GM23248 (cell line): ENCODE measurements around the gene UNC119B. TPM values are rescaled to one million over a fixed set of nuclear protein-coding genes. Genes with fewer than 3 reads are reported as not detected.

Source experiments
- DNase-seq: peaks from one replicate; pipeline ENCODE4 v3.0.0-alpha.2; 2015
- H2AFZ ChIP-seq: fragments of 200-600 bp; sonication (generic); 2 replicates; pipeline ENCODE4 v1.6.1; 2016; ENCODE audit warnings: antibody characterized with exemption
- H3F3A ChIP-seq: fragments of 200-600 bp; sonication (generic); 2 replicates; pipeline ENCODE4 v1.6.1; 2016; ENCODE audit warnings: mild to moderate bottlenecking, antibody characterized with exemption, mixed run types; ENCODE audit not compliant: insufficient read depth
- H3K27ac ChIP-seq: fragments of 200-600 bp; sonication (generic); 2 replicates; pipeline ENCODE4 v1.5.1; 2016; ENCODE audit warnings: mild to moderate bottlenecking
- H3K27me3 ChIP-seq: fragments of 200-600 bp; sonication (generic); replicated peaks from 2 replicates; pipeline ENCODE4 v1.6.1; 2016; ENCODE audit warnings: mild to moderate bottlenecking; ENCODE audit not compliant: insufficient read depth
- H3K36me3 ChIP-seq: fragments of 200-600 bp; sonication (generic); 2 replicates; pipeline ENCODE4 v1.6.1; 2016; ENCODE audit warnings: low read depth, mild to moderate bottlenecking
- H3K4me1 ChIP-seq: fragments of 200-600 bp; sonication (generic); 2 replicates; pipeline ENCODE4 v1.6.1; 2016; ENCODE audit warnings: mild to moderate bottlenecking; ENCODE audit not compliant: insufficient read depth
- H3K4me2 ChIP-seq: fragments of 200-600 bp; sonication (generic); one replicate; pipeline ENCODE4 v1.6.1; 2016; ENCODE audit warnings: mild to moderate bottlenecking; ENCODE audit not compliant: unreplicated experiment
- H3K4me3 ChIP-seq: fragments of 200-600 bp; sonication (generic); 2 replicates; pipeline ENCODE4 v1.5.1; 2016; ENCODE audit warnings: mild to moderate bottlenecking
- H3K79me2 ChIP-seq: fragments of 200-600 bp; sonication (generic); 2 replicates; pipeline ENCODE4 v1.6.1; 2016; ENCODE audit warnings: mild to moderate bottlenecking; ENCODE audit not compliant: insufficient read depth
- H3K9ac ChIP-seq: fragments of 200-600 bp; sonication (generic); 2 replicates; pipeline ENCODE4 v1.6.1; 2016; ENCODE audit warnings: mild to moderate bottlenecking
- H3K9me2 ChIP-seq: fragments of 200-600 bp; sonication (generic); 2 replicates; pipeline ENCODE4 v1.6.1; 2016; ENCODE audit warnings: mixed run types, mild to moderate bottlenecking, moderate library complexity; ENCODE audit not compliant: insufficient read depth
- H3K9me3 ChIP-seq: fragments of 200-600 bp; sonication (generic); one replicate; pipeline ENCODE4 v1.6.1; 2017; ENCODE audit warnings: low read depth
- H4K20me1 ChIP-seq: fragments of 200-600 bp; sonication (generic); 2 replicates; pipeline ENCODE4 v1.6.0; 2016; ENCODE audit not compliant: insufficient read depth
- EZH2 ChIP-seq: fragments of 200-600 bp; sonication (generic); IDR thresholded peaks from 2 replicates; pipeline ENCODE4 v1.6.1; 2018; ENCODE audit warnings: antibody characterized with exemption, mild to moderate bottlenecking; ENCODE audit not compliant: insufficient read depth, poor library complexity, severe bottlenecking
- EZH2phosphoT487 ChIP-seq: fragments of 200-600 bp; sonication (generic); IDR thresholded peaks from 2 replicates; pipeline ENCODE4 v1.6.1; 2018; ENCODE audit warnings: antibody characterized with exemption, moderate library complexity, mild to moderate bottlenecking, low read depth; ENCODE audit not compliant: insufficient read depth
- WGBS, 2 experiments: methylation state at CpG; one replicate each; pipeline ENCODE4 v1.1.6; 2015 to 2017; ENCODE audit warnings: low lambda C conversion rate in 2 of 2, low coverage in 1 of 2; ENCODE audit errors: missing lambda C conversion rate in 2 of 2; 5-methylcytosine and 5-hydroxymethylcytosine counted together
- in situ Hi-C: fragments of 300-500 bp; cut with MboI; formaldehyde crosslinking; loops from 2 replicates; pipeline ENCODE4 v1.15.0; 2020
- polyA plus RNA-seq: library from polyadenylated mRNA; unstranded; fragments of >200 nt; fragmentation: Nextera tagmentation; extraction: Ambion mirVana; gene quantifications from 2 replicates; pipeline ENCODE4 v1.2.1, GENCODE V29; 2016
- total RNA-seq: library from RNA; depleted of rRNA; stranded (reverse); fragments of >200 nt; shearing (Covaris generic); gene quantifications from 2 replicates; pipeline ENCODE4 v1.2.3, GENCODE V29; 2014

The UNC119B gene
- total and polyA plus RNA-seq, 2 experiments from 2014 or later, result 7.6 to 22.4 TPM

DNA sequence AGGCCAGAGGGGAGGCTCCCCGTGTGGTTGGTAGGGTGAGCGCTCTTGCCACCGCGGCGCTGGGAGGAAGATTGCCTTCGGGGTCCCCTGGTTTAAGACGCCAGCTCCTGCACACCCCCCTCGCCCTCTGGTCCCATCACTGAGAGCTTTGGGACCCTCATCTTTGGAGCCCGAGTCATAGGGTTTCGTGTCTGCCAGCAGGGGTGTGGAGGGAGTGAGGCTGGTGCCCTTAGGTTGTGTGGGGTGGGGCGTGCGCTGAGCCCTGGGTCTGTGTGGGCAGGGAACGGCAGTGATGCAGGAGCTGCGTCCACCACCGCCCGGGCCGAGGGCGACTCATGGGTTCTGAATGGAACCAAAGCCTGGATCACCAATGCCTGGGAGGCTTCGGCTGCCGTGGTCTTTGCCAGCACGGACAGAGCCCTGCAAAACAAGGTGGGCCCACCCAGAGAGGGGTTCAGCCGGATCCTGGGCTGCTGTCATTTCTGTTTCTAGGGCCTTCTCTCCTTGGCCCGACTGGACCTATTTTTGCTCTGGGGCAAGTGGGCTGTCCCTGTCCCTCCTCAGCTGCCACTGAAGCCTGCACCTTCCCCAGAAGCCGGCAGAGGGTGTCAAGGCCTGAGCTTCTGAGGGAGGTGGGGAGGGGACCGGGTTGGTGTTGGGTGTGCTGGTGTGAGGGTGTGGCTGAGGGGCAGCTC lies 27.4 kb downstream of the UNC119B start:
- H2AFZ ChIP-seq, result no peak overlapping the region
- 89 to 92% methylated on average over 24 to 25 of the region's 25 CpGs for WGBS, 2 experiments
- no peaks in the 10 kb centered on the region for H3K27me3 ChIP-seq
- no peaks in the 10 kb centered on the region for H3K9me2 ChIP-seq
- in situ Hi-C loops, result no loop called here
- no peaks in the 10 kb centered on the region for H3F3A ChIP-seq
- no peak overlapping the region for H3K4me3 ChIP-seq
- H3K79me2 ChIP-seq, result no peaks in the 10 kb centered on the region
- H3K36me3 ChIP-seq, result no peaks in the 10 kb centered on the region
- no peak overlapping the region for H3K27ac ChIP-seq
- H3K9ac ChIP-seq, result no peak overlapping the region
- TF ChIP-seq EZH2, result no peak
- no peak for TF ChIP-seq EZH2phosphoT487
- no peak for DNase-seq
- H3K9me3 ChIP-seq, result no peaks in the 10 kb centered on the region
- no peaks in the 10 kb centered on the region for H3K4me1 ChIP-seq
- H3K4me2 ChIP-seq, result no peak overlapping the region
- H4K20me1 ChIP-seq, result no peaks in the 10 kb centered on the region

DNA sequence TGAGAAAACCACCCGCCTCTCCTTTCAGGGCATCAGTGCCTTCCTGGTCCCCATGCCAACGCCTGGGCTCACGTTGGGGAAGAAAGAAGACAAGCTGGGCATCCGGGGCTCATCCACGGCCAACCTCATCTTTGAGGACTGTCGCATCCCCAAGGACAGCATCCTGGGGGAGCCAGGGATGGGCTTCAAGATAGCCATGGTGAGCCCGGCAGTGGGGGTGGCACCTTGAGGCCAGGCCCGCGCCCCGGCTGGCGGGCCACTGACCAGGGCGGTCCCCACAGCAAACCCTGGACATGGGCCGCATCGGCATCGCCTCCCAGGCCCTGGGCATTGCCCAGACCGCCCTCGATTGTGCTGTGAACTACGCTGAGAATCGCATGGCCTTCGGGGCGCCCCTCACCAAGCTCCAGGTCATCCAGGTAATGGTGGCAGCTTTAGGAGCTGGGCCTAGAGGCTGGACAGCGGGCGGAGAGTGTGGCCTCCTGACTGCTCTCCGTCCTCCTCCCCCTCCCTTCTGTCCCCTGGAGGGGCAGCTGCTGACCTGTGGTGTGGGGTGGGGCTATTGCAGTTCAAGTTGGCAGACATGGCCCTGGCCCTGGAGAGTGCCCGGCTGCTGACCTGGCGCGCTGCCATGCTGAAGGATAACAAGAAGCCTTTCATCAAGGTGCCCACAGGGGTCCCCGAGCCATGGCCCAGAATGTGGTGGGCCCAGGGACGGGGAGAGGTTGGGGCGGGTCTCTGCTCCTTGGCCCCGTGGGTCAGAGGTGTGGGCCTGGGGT lies 28.2 kb downstream of the UNC119B start:
- Histone ChIP-seq H3F3A (no peaks in the 10 kb centered on the region), H3K4me1 (no peaks in the 10 kb centered on the region), H3K4me2 (no peak overlapping the region), H3K27me3 (no peaks in the 10 kb centered on the region), H3K9me3 (no peaks in the 10 kb centered on the region), H2AFZ (no peak overlapping the region), H3K9ac (no peak overlapping the region), H3K9me2 (no peaks in the 10 kb centered on the region), H3K4me3 (no peak overlapping the region), H3K36me3 (no peaks in the 10 kb centered on the region), H3K27ac (no peak overlapping the region), H3K79me2 (no peaks in the 10 kb centered on the region), H4K20me1 (no peaks in the 10 kb centered on the region)
- no peak for TF ChIP-seq EZH2phosphoT487
- TF ChIP-seq EZH2, result no peak
- 90 to 92% methylated on average over 30 to 31 of the region's 31 CpGs for WGBS, 2 experiments
- DNase-seq, result no peak
- in situ Hi-C loops, result no loop called here

DNA sequence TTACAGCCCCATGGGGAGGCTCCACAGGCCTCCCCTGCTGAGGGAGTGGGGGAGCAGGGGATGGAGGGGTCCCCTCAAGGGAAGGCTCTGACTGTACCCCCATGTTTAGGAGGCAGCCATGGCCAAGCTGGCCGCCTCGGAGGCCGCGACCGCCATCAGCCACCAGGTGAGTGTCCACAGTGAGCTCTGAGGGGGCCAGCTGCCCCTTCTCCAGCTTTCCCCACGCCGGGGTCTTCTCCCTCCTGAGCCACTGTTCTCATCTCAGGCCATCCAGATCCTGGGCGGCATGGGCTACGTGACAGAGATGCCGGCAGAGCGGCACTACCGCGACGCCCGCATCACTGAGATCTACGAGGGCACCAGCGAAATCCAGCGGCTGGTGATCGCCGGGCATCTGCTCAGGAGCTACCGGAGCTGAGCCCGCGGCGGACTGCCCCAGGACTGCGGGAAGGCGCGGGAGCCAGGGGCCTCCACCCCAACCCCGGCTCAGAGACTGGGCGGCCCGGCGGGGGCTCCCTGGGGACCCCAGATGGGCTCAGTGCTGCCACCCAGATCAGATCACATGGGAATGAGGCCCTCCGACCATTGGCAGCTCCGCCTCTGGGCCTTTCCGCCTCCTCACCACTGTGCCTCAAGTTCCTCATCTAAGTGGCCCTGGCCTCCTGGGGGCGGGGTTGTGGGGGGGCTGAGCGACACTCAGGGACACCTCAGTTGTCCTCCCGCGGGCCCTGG lies 28.9 kb downstream of the UNC119B start:
- H3K79me2 ChIP-seq, result no peaks in the 10 kb centered on the region
- H3K4me2 ChIP-seq, result no peak overlapping the region
- in situ Hi-C loops, result no loop called here
- no peak overlapping the region for H3K9ac ChIP-seq
- no peak overlapping the region for H2AFZ ChIP-seq
- no peaks in the 10 kb centered on the region for H4K20me1 ChIP-seq
- no peaks in the 10 kb centered on the region for H3K36me3 ChIP-seq
- H3K4me1 ChIP-seq, result no peaks in the 10 kb centered on the region
- 89 to 94% methylated on average over 28 to 38 of the region's 38 CpGs for WGBS, 2 experiments
- no peaks in the 10 kb centered on the region for H3K27me3 ChIP-seq
- no peaks in the 10 kb centered on the region for H3K9me2 ChIP-seq
- no peak for DNase-seq
- no peaks in the 10 kb centered on the region for H3F3A ChIP-seq
- H3K4me3 ChIP-seq, result no peak overlapping the region
- no peak for TF ChIP-seq EZH2
- TF ChIP-seq EZH2phosphoT487, result no peak
- H3K9me3 ChIP-seq, result no peaks in the 10 kb centered on the region
- H3K27ac ChIP-seq, result no peak overlapping the region

DNA sequence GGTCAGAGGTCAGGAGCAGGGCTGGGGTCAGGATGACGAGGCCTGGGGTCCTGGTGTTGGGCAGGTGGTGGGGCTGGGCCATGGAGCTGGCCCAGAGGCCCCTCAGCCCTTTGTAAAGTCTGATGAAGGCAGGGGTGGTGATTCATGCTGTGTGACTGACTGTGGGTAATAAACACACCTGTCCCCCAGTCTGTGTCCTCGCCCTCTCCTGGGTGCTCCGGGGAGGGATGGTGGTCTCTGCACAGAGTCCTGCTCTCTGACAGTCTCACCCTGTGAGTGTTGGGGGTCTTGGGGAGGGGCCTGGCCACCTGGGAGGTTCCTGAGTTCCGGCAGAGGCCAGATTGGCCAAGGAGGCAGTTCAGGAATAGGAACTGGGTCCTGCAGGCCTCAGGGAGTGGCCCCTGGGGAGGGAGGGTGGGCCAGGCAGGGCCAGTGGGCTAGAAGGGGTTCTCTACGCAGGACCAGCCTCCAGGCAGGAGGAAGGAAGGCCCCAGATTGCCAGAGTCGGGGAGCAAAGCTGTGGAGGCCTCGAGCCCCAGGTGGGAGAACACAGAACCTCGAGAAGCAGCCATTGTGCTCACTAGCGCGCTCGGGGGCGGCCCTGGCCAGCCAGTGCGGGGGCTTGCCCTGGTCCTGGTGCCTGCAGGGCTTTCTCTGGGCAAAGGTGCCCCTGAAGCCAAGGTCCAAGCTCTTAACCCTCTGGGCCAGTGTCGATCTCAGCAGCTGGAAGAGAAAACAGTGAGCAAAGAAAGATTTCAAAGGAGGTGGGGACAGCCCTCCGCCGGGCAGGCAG lies 29.8 kb downstream of the UNC119B start:
- H3K27ac ChIP-seq, result no peak overlapping the region
- no peaks in the 10 kb centered on the region for H3F3A ChIP-seq
- H2AFZ ChIP-seq, result no peak overlapping the region
- no peak overlapping the region for H3K4me2 ChIP-seq
- no peak overlapping the region for H3K9ac ChIP-seq
- no peak for TF ChIP-seq EZH2phosphoT487
- no peaks in the 10 kb centered on the region for H3K36me3 ChIP-seq
- DNase-seq, result no peak
- in situ Hi-C loops, result no loop called here
- H3K4me3 ChIP-seq, result no peak overlapping the region
- no peaks in the 10 kb centered on the region for H3K79me2 ChIP-seq
- H4K20me1 ChIP-seq, result no peaks in the 10 kb centered on the region
- H3K4me1 ChIP-seq, result no peaks in the 10 kb centered on the region
- H3K9me3 ChIP-seq, result no peaks in the 10 kb centered on the region
- WGBS, 2 experiments, result 79 to 82% methylated on average over 15 to 16 of the region's 16 CpGs
- H3K27me3 ChIP-seq, result no peaks in the 10 kb centered on the region
- H3K9me2 ChIP-seq, result no peaks in the 10 kb centered on the region
